GM23338 (cell line): ENCODE data around the gene ARSI. TPM values are rescaled to one million over a fixed set of nuclear protein-coding genes. Genes with fewer than 3 reads are reported as not detected.

ENCODE experiments used
- ATAC-seq: fragments of 200-7000 bp; cut with Tn5 transposase; 3 replicates; pipeline ENCODE4 v1.9.1; 2020
- DNase-seq: peaks from one replicate; pipeline ENCODE4 v3.0.0-alpha.2; 2015; ENCODE audit warnings: low spot score
- H2AFZ ChIP-seq: fragments of 200-600 bp; sonication (generic); 2 replicates; pipeline ENCODE4 v1.8.0; 2016; ENCODE audit warnings: antibody characterized with exemption, mild to moderate bottlenecking, moderate library complexity
- H3F3A ChIP-seq: fragments of 200-600 bp; sonication (generic); replicated peaks from 2 replicates; pipeline ENCODE4 v1.8.0; 2017; ENCODE audit warnings: antibody characterized with exemption, mixed run types, low read depth
- H3K27ac ChIP-seq: fragments of 200-600 bp; sonication (generic); 2 replicates; pipeline ENCODE4 v1.6.1; 2016; ENCODE audit warnings: low read depth
- H3K27me3 ChIP-seq: fragments of 200-600 bp; sonication (generic); 2 replicates; pipeline ENCODE4 v1.8.0; 2016; ENCODE audit warnings: mild to moderate bottlenecking, mixed run types, moderate library complexity; ENCODE audit not compliant: insufficient read depth
- H3K36me3 ChIP-seq: fragments of 200-600 bp; sonication (generic); 2 replicates; pipeline ENCODE4 v1.8.0; 2016; ENCODE audit warnings: mild to moderate bottlenecking; ENCODE audit not compliant: insufficient read depth
- H3K4me1 ChIP-seq: fragments of 200-600 bp; sonication (generic); 2 replicates; pipeline ENCODE4 v1.8.0; 2016; ENCODE audit warnings: mild to moderate bottlenecking, moderate library complexity; ENCODE audit not compliant: insufficient read depth
- H3K4me2 ChIP-seq: fragments of 200-600 bp; sonication (generic); 2 replicates; pipeline ENCODE4 v1.7.1; 2017; ENCODE audit warnings: mixed run types
- H3K4me3 ChIP-seq: fragments of 200-600 bp; sonication (generic); 2 replicates; pipeline ENCODE4 v1.6.1; 2016; ENCODE audit warnings: mixed run types
- H3K79me2 ChIP-seq: fragments of 200-600 bp; sonication (generic); replicated peaks from 2 replicates; pipeline ENCODE4 v1.8.0; 2017; ENCODE audit warnings: mild to moderate bottlenecking; ENCODE audit not compliant: insufficient read depth
- H3K9me2 ChIP-seq: fragments of 200-600 bp; sonication (generic); 2 replicates; pipeline ENCODE4 v1.8.0; 2017; ENCODE audit not compliant: insufficient read depth
- H4K20me1 ChIP-seq: fragments of 200-600 bp; sonication (generic); replicated peaks from 2 replicates; pipeline ENCODE4 v1.8.0; 2017; ENCODE audit warnings: mild to moderate bottlenecking; ENCODE audit not compliant: insufficient read depth
- H3K27ac Mint-ChIP-seq: 2 replicates; pipeline ENCODE4 v1.8.0; 2020; ENCODE audit warnings: inconsistent platforms, mild to moderate bottlenecking, moderate library complexity, mixed read lengths
- H3K27me3 Mint-ChIP-seq: 3 replicates; pipeline ENCODE4 v1.8.0; 2022; ENCODE audit warnings: low read depth, mild to moderate bottlenecking, moderate library complexity, mixed read lengths, inconsistent platforms; ENCODE audit not compliant: insufficient read depth, poor library complexity
- H3K36me3 Mint-ChIP-seq: 3 replicates; pipeline ENCODE4 v1.8.0; 2021; ENCODE audit warnings: low read depth, mild to moderate bottlenecking, inconsistent platforms, moderate library complexity, mixed read lengths
- H3K4me1 Mint-ChIP-seq: 3 replicates; pipeline ENCODE4 v1.8.0; 2020; ENCODE audit warnings: mild to moderate bottlenecking, inconsistent platforms, mixed read lengths
- H3K4me3 Mint-ChIP-seq: 3 replicates; pipeline ENCODE4 v1.8.0; 2021; ENCODE audit warnings: moderate library complexity, mild to moderate bottlenecking, inconsistent platforms, mixed read lengths
- H3K9me3 Mint-ChIP-seq: 3 replicates; pipeline ENCODE4 v1.8.0; 2020; ENCODE audit warnings: moderate library complexity, mild to moderate bottlenecking, inconsistent platforms, mixed read lengths
- CREB1 ChIP-seq: fragments of 250-450 bp; sonication (Bioruptor Pico); IDR thresholded peaks from 2 replicates; pipeline ENCODE4 v1.5.0; 2020; ENCODE audit warnings: low read depth, mild to moderate bottlenecking, moderate library complexity
- CTCF ChIP-seq, 2 experiments: fragments of 200-600 bp in 1 of 2; sonication (generic) in 1 of 2; conservative IDR thresholded peaks; 2 replicates each; pipeline versions ENCODE4 v1.5.1 to v1.6.1; 2016 to 2017; ENCODE audit warnings: antibody characterized with exemption in 2 of 2, low read depth in 2 of 2, mild to moderate bottlenecking in 2 of 2, moderate library complexity in 1 of 2
- ETS1 ChIP-seq: IDR thresholded peaks from 2 replicates; pipeline ENCODE4 v1.6.1; 2016; ENCODE audit warnings: antibody characterized with exemption
- EZH2 ChIP-seq: fragments of 200-600 bp; sonication (generic); IDR thresholded peaks from one replicate; pipeline ENCODE4 v1.8.0; 2017; ENCODE audit warnings: antibody characterized with exemption, mild to moderate bottlenecking, low read depth; ENCODE audit not compliant: unreplicated experiment
- EZH2phosphoT487 ChIP-seq: fragments of 200-600 bp; sonication (generic); IDR thresholded peaks from one replicate; pipeline ENCODE4 v1.8.1; 2018; ENCODE audit warnings: antibody characterized with exemption; ENCODE audit not compliant: unreplicated experiment
- JUNB ChIP-seq: IDR thresholded peaks from one replicate; pipeline ENCODE4 v1.6.1; 2016; ENCODE audit warnings: antibody characterized with exemption; ENCODE audit not compliant: unreplicated experiment
- NANOG ChIP-seq: IDR thresholded peaks from 2 replicates; pipeline ENCODE4 v1.6.1; 2016; ENCODE audit warnings: antibody characterized with exemption, borderline replicate concordance
- POLR2AphosphoS5 ChIP-seq: IDR thresholded peaks from 2 replicates; pipeline ENCODE4 v1.6.1; 2016; ENCODE audit warnings: antibody characterized with exemption, low read depth
- REST ChIP-seq: IDR thresholded peaks from one replicate; pipeline ENCODE4 v1.6.1; 2018; ENCODE audit warnings: antibody characterized with exemption; ENCODE audit not compliant: unreplicated experiment
- STAT1 ChIP-seq: IDR thresholded peaks from one replicate; pipeline ENCODE4 v1.6.1; 2016; ENCODE audit warnings: antibody characterized with exemption; ENCODE audit not compliant: unreplicated experiment
- ZNF114 ChIP-seq: fragments of 250-450 bp; sonication (Bioruptor Pico); IDR thresholded peaks from 2 replicates; pipeline ENCODE4 v1.5.0; 2020; ENCODE audit warnings: mild to moderate bottlenecking, moderate library complexity
- ZNF331 ChIP-seq: fragments of 250-450 bp; sonication (Bioruptor Pico); IDR thresholded peaks from 2 replicates; pipeline ENCODE4 v1.5.0; 2020; ENCODE audit warnings: low read depth, mild to moderate bottlenecking, moderate library complexity
- ZNF462 ChIP-seq: fragments of 250-450 bp; sonication (Bioruptor Pico); IDR thresholded peaks from 2 replicates; pipeline ENCODE4 v1.5.0; 2020; ENCODE audit warnings: mild to moderate bottlenecking, moderate library complexity
- polyA plus RNA-seq: library from polyadenylated mRNA; unstranded; fragments of >200 nt; fragmentation: Nextera tagmentation; extraction: Ambion mirVana; gene quantifications from 2 replicates; pipeline ENCODE4 v1.2.1, GENCODE V29; 2016
- total RNA-seq: library from RNA; depleted of rRNA; stranded (reverse); fragments of >200 nt; shearing (Covaris generic); gene quantifications from 2 replicates; pipeline ENCODE4 v1.2.3, GENCODE V29; 2014

ARSI gene
- total and polyA plus RNA-seq, 2 experiments from 2014 or later = 0.99 to 6.9 TPM

GRCh38 chr5:150283904-150284303 lies 18.8 kb downstream of the ARSI start:
- no peaks in the 10 kb centered on the region for H3K9me2 ChIP-seq
- H3K4me2 ChIP-seq = no peak overlapping the region
- H3F3A ChIP-seq = no peaks in the 10 kb centered on the region
- H3K4me3 ChIP-seq = no peak overlapping the region
- H3K79me2 ChIP-seq = no peaks in the 10 kb centered on the region
- H2AFZ ChIP-seq = no peak overlapping the region
- no peak overlapping the region; the same call in 2 of the 3 replicates for H3K4me3 Mint-ChIP-seq
- H3K27me3 Mint-ChIP-seq = peaks cover 1% of the 10 kb centered on the region
- H3K27ac ChIP-seq = no peak overlapping the region
- peaks cover 7% of the 10 kb centered on the region for H3K4me1 Mint-ChIP-seq
- DNase-seq (no peak), ATAC-seq (no peak)
- no peak overlapping the region for H3K27ac Mint-ChIP-seq
- H3K36me3 Mint-ChIP-seq = no peaks in the 10 kb centered on the region
- H3K9me3 Mint-ChIP-seq = no peaks in the 10 kb centered on the region
- H3K27me3 ChIP-seq = no peaks in the 10 kb centered on the region
- no peak for TF ChIP-seq POLR2AphosphoS5
- TF ChIP-seq NANOG = no peak
- no peak for TF ChIP-seq CREB1
- TF ChIP-seq ETS1 = no peak
- TF ChIP-seq CTCF (conservative IDR thresholded peaks at IDR 0.05; ENCODE audit: low read depth in 2 of 2) = no peak
- no peak for TF ChIP-seq JUNB
- TF ChIP-seq ZNF114 (CRISPR knock-in tag) = no peak
- no peak for TF ChIP-seq ZNF462 (CRISPR knock-in tag)
- TF ChIP-seq EZH2 = no peak
- no peak for TF ChIP-seq REST
- TF ChIP-seq EZH2phosphoT487 = no peak
- TF ChIP-seq STAT1 = no peak
- no peak for TF ChIP-seq ZNF331 (CRISPR knock-in tag)
- H4K20me1 ChIP-seq = no peaks in the 10 kb centered on the region
- H3K4me1 ChIP-seq = no peaks in the 10 kb centered on the region
- no peaks in the 10 kb centered on the region for H3K36me3 ChIP-seq
